HFFc6 (cell line): Measurements from ENCODE around the gene CNOT1. TPM values are rescaled to one million over a fixed set of nuclear protein-coding genes. Genes with fewer than 3 reads are reported as not detected.

Source experiments
- DNase-seq: peaks from one replicate; pipeline ENCODE4 v3.0.0-alpha.2; 2018
- H3K27ac Mint-ChIP-seq: 2 replicates; pipeline ENCODE4 v1.8.0; 2020; ENCODE audit warnings: mild to moderate bottlenecking, mixed read lengths
- H3K27me3 Mint-ChIP-seq: 2 replicates; pipeline ENCODE4 v1.8.0; 2021; ENCODE audit warnings: mild to moderate bottlenecking, moderate library complexity, mixed read lengths; ENCODE audit not compliant: insufficient read depth
- H3K36me3 Mint-ChIP-seq: 2 replicates; pipeline ENCODE4 v1.8.0; 2021; ENCODE audit warnings: low read depth, mixed read lengths
- H3K4me1 Mint-ChIP-seq: 2 replicates; pipeline ENCODE4 v1.8.0; 2020; ENCODE audit warnings: low read depth, mixed read lengths
- H3K4me3 Mint-ChIP-seq: 2 replicates; pipeline ENCODE4 v1.8.0; 2020; ENCODE audit warnings: mild to moderate bottlenecking, moderate library complexity, mixed read lengths
- H3K9me3 Mint-ChIP-seq: 2 replicates; pipeline ENCODE4 v1.8.0; 2020; ENCODE audit warnings: mild to moderate bottlenecking, mixed read lengths
- total RNA-seq, 6 experiments: library from RNA; stranded (reverse); fragmentation: NEBNext Ultra II Directional; extraction: Animal tissue kit (Norgen Biotek cat#: 25700); gene quantifications; 2 replicates in 1 of 6; 3 replicates in 5 of 6; pipeline ENCODE4 v1.2.3, GENCODE V29; 2021
- TF ChIP-seq, protein P1 (sequence below): fragments of 200-600 bp; sonication (generic); IDR thresholded peaks from 2 replicates; pipeline ENCODE4 v1.5.0; 2021; ENCODE audit warnings: antibody characterized with exemption, mild to moderate bottlenecking

Gene CNOT1
- total RNA-seq, 6 experiments from 2014 or later = 114 to 139 (median 121) TPM

DNA sequence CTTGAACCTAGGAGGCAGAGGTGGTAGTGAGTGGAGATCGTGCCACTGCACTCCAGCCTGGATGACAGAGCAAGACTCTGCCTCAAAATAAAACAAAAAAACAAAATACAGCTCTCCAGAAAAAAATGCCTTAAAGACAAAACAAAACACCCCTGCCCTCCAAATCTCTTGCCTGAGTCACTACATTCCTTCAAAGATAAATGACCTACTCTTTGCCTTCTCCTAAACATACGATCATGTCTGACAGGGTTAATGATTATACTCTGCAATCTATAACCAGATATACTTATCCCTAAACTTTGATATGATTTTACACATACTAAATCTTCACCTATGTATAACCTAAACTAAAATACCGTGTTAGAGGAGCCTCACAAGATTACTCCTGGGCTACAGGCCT, 115.8 kb downstream of the CNOT1 start:
- H3K9me3 Mint-ChIP-seq = no peaks in the 10 kb centered on the region
- H3K4me1 Mint-ChIP-seq = peaks cover 33% of the 10 kb centered on the region
- peaks cover 21% of the 10 kb centered on the region for H3K36me3 Mint-ChIP-seq
- TF ChIP-seq, protein P1, sequence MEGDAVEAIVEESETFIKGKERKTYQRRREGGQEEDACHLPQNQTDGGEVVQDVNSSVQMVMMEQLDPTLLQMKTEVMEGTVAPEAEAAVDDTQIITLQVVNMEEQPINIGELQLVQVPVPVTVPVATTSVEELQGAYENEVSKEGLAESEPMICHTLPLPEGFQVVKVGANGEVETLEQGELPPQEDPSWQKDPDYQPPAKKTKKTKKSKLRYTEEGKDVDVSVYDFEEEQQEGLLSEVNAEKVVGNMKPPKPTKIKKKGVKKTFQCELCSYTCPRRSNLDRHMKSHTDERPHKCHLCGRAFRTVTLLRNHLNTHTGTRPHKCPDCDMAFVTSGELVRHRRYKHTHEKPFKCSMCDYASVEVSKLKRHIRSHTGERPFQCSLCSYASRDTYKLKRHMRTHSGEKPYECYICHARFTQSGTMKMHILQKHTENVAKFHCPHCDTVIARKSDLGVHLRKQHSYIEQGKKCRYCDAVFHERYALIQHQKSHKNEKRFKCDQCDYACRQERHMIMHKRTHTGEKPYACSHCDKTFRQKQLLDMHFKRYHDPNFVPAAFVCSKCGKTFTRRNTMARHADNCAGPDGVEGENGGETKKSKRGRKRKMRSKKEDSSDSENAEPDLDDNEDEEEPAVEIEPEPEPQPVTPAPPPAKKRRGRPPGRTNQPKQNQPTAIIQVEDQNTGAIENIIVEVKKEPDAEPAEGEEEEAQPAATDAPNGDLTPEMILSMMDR = no peak
- H3K27me3 Mint-ChIP-seq = peaks cover 8% of the 10 kb centered on the region; the same call in 1 of the 2 replicates
- DNase-seq = peak; percentile 22
- H3K4me3 Mint-ChIP-seq = no peak overlapping the region; the same call in 1 of the 2 replicates
- peak overlapping the region; percentile 35 for H3K27ac Mint-ChIP-seq

DNA sequence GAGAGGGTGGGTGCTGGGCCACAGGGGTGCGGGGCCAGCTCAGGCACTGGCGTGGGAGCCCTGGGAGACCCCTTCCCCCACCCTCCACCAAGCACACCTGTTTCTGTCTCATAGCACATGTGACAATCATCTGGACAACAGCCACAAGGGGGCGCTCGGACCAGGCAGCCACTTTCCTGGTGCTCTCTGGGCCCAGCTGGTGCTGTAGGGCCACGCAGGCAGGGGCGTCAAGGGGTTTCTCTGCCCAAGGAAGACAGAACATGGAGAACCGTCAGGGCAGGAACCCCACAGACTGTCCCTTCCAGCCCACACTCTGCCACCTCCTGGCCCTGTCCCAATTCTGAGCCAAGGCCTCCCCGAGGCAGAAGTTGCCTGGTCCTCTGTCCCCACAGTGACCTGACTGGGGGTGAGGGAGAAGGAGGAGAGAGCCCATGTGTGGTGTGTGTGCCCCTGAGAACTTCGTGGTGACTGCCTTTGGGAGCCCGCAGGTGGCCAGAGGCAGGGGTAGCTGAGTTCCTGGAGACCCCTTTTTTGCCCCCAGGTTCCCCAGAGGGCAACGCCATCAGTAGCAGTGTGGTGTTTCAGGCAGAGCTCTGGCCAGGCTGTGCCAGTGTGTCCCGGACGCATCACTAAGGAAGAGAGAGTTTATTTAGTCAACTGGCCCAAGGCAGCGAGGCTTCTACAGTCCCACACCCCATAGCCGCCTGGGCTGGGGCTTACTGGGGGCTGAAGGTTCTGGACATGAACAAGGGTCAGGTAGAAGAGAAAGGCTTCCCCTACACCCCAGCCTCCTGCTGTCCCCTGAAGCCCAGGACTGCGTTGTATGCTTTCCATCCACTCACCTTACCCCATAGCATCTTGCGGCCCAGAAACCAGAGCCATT, 117.5 kb downstream of the CNOT1 start:
- H3K27ac Mint-ChIP-seq = peak overlapping the region; percentile 19; the same call in 1 of the 2 replicates
- TF ChIP-seq, protein P1 = peak; percentile 97
- no peak overlapping the region; the same call in 1 of the 2 replicates for H3K4me3 Mint-ChIP-seq
- peaks cover 27% of the 10 kb centered on the region for H3K4me1 Mint-ChIP-seq
- peak; percentile 53 for DNase-seq
- H3K36me3 Mint-ChIP-seq = peaks cover 15% of the 10 kb centered on the region
- no peaks in the 10 kb centered on the region for H3K9me3 Mint-ChIP-seq
- peaks cover 8% of the 10 kb centered on the region for H3K27me3 Mint-ChIP-seq

DNA sequence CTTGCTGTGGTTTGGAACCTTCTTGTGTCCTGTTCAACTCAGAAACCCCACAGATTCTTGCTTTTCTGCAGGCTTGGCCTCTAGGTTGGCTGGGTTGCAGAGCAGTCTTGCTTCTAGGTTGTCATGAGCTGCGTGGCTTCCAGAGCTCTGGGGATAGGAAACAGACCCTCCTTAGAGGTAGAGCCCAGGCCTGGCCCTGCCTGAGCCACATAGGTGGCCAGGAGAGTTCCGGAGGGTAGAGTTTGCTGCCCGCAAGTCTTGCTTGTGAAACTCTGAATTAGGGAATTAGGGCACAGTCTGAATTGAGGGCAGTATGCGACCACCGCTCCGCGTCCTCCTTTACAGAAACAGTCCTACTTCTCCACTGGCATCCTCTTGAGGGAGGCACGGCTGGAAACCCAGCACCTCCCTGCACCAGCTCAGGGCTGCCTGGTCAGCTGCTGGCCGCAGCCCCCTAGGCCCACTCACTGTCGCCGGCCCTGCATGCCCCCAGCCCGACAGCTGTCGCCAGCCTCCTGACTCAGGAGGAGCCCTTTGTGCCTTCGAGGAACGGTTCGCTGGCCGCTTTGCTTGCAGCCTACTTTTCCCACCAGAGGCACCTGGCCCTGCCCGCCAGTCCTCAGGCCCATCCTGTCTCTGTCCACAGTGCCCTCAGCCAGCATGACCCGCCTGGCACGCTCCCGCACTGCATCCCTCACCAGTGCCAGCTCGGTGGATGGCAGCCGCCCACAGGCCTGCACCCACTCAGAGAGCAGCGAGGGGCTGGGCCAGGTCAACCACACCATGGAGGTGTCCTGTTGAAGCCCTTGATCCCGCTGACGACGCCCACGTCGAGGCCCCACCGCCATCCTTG, 118.6 kb downstream of the CNOT1 start:
- Mint-ChIP-seq H3K27ac (no peak overlapping the region), H3K4me1 (peaks cover 27% of the 10 kb centered on the region), H3K9me3 (no peaks in the 10 kb centered on the region), H3K36me3 (peaks cover 5% of the 10 kb centered on the region; the same call in 1 of the 2 replicates), H3K27me3 (peaks cover 8% of the 10 kb centered on the region), H3K4me3 (no peak overlapping the region)
- no peak for DNase-seq
- TF ChIP-seq, protein P1 = no peak

DNA sequence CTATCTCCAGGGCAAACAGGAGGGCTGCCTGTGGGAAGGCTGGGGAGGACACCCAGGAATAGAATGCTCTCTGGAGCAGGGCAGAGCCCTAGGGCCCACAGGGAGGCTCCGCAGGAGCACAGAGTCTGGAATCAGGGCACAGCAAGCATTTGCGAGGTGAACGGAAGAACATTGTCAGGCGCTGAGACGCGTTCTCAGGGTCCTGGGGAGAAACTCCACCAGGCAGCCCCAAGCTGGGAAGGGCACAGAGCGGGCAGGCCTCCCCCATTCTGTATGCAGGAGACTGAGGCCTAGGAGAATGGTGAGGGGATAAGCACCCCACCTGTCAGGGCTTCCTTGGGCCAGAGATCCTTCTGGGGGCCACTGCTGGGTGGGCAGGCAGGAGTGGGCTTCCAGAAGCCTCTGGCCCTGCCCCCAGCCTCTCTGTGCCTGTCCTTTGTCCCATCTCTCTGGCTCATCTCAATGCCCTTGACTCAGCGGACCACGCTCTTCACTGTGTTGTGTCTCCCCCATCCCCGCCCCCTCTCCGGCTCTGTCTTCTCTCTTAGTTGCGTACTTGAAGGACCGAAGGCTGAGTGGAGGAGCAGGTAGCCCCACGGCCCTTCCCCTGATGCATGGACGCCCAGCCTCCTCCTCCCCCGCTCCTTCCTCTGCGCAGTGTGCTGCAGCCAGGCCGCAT, 119.4 kb downstream of the CNOT1 start:
- Mint-ChIP-seq H3K27me3 (peaks cover 7% of the 10 kb centered on the region), H3K36me3 (peaks cover 5% of the 10 kb centered on the region; the same call in 1 of the 2 replicates), H3K9me3 (no peaks in the 10 kb centered on the region), H3K27ac (no peak overlapping the region), H3K4me1 (peaks cover 27% of the 10 kb centered on the region), H3K4me3 (no peak overlapping the region)
- no peak for DNase-seq
- TF ChIP-seq, protein P1 = no peak
